Umbilical cord (tissue), 2 donors: ENCODE results near the gene TMEM150B. TPM values are rescaled to one million over a fixed set of nuclear protein-coding genes. Genes with fewer than 3 reads are reported as not detected.

Source experiments
- DNase-seq: peaks from one replicate; pipeline ENCODE4 v3.0.0-alpha.2; 2015; ENCODE audit warnings: low spot score
- total RNA-seq: library from RNA; depleted of rRNA; stranded (reverse); fragments of >200 nt; gene quantifications from one replicate; pipeline ENCODE4 v1.2.3, GENCODE V29; 2014; ENCODE audit warnings: low replicate concordance; ENCODE audit not compliant: insufficient read depth

The TMEM150B gene, protein sequence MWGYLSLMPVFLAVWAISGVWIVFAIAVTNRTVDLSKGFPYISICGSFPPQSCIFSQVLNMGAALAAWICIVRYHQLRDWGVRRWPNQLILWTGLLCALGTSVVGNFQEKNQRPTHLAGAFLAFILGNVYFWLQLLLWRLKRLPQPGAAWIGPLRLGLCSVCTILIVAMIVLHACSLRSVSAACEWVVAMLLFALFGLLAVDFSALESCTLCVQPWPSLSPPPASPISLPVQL
- total RNA-seq = 2.2 TPM

DNA sequence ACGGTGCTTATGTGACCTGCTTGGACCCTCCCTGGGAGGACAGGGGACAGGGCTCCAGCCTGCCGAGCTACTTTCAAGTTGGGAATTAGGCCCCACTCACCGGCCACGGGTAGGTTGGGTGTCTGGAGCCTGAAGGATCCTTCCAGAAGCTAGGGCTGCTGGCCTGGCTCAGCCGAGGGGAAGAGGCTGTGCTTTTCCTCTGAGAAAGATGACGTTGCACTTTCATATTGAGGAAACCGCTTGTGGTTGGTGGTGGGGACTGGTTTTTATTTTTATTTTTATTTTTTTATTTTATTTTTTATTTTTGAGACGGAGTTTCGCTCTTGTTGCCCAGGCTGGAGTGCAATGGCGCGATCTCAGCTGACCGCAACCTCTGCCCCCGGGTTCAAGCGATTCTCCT, at the start of gene TMEM150B:
TMEM150B (minus strand) TSS at position 170 of the 400 bp plus-strand sequence. CDS start 4,305 bp downstream, outside the sequence.
- DNase-seq = no peak

DNA sequence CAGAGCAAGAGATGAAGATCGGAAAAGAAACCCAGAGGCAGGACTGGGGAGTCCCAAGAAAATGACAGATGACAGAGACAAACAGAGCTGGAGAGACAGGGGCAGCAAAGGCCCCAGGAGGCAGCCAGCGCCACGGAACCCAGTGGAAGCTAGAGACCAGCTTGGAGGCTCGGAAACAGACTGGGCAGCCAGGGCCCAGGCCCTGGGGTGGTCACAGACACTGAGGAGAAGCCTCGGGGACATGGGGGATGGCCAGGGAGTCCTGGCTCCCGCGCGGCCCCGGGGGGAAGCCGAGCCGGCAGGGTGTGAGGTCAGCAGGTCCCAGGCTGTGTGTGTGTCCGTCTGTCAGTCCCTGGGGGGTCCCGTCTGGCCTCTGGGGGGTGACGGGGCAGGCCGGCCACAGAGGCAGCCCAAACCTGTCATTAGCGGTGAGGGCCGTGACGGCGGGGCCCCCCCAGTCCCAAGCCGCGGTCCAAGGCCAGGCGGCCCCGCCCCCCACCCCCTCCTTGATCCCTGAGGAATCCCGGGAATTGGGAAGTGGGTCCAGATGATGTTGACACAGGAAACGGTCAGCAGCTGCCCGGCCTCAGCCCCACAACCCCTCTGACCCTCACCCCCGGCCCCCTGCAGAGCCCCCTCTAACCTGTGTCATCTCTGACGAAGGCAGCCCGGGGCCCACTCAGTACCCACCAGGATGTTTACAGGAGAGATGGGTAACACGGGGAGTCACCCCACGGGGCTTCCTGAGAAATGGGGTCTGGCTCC, 49.0 kb upstream of the TMEM150B start:
- no peak for DNase-seq

DNA sequence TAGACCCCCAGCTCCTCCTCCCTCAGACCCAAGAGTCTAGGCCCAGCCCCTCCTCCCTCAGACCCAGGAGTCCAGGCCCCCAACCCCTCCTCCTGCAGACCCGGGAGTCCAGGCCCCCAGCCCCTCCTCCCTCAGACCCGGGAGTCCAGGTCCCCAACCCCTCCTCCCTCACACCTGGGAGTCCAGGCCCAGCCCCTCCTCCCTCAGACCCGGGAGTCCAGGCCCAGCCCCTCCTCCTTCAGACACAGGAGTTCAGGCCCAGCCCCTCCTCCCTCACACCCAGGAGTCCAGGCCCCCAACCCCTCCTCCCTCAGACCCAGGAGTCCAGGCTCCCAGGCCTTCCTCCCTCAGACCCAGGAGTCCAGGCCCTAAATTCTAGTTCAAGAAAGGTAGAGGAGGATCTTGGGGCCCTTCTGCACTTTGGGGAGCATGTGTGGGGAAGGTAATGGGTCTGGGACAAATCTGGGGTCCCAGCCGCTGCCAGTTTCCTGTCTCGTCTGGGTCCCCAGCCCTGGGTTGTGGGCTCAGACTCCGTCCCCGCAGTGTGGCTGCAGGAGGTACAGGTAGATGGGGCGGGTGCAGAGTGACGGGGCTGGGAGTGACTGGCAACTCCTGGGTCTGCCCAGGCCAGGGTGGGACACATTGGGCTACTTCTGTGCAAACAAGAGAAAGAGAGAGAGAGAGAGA, 48.3 kb upstream of the TMEM150B start:
- no peak for DNase-seq

DNA sequence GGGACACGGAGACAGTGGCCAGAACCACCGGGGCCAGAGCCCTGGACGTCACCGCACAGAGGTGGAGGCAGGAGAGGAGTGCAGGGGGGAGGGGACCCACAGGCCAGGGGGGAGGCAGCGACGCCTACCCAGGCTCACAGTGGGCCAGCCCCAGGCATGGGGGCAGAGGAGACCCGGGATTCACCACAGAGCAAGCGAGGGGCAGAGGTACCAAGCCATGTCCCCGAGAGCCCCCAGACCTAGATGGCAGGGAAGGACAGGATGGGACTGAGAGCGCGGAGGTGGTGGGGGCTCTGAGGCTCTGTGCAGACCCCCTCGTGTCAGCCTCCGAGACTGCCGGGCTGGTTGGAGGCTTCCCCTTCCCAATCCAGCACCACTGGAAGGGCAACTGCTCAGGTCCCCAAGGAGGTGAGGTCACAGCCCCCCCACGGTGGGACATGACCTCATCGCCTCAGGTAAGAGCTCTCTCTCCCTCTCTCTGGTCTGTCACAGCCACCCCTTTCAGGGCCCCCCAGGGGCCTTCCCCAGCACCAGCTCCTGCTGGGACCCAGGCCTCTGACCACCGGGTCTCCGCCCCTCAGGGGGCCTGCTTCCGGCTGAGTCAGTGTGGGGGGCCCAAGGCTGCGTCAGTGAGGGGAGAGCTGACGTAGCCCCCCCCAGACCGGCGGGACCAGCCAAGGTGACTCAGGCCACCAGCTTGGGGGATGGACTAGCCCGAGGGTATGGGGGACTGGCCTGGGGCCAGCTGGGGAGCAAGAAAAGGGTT, 47.4 kb upstream of the TMEM150B start:
- no peak for DNase-seq

DNA sequence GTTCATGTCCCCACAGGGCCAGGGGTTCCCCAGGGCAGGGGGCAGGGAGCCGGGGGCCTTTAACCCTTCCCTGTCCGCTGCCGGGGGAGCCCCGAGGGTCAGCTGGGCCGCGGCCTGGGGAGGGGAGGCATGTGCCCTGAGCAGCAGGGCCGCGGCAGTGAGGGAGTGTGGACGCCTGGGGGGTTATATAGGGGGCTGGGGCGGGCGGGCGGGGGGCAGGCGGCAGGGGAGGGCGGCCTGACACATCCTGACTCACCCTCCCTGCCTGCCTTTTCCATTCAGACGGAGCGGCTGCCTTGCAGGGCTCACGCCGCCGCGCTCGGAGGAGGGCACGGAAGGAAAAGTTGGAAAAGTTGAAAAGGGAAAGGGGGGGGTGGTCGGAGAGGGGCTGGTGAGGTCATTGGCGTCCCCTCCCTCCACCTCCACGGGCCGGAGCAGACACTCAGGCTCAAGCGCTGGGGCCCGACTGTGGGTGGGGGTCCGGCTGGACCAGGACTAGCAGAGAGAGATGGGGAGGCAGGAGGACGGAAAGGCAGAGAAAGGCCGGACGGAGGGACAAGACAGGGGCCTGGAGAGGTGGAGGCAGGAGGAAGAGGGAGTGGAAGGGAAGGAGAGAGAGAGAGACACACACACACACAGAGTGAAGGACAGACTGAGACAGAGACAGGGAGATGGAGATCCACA, 45.3 kb upstream of the TMEM150B start, which contains the start of gene IL11:
IL11 (minus strand) TSS at position 159 of the 684 bp plus-strand sequence; CDS start at position 6, 153 bp downstream.
- peak; percentile 58 for DNase-seq

DNA sequence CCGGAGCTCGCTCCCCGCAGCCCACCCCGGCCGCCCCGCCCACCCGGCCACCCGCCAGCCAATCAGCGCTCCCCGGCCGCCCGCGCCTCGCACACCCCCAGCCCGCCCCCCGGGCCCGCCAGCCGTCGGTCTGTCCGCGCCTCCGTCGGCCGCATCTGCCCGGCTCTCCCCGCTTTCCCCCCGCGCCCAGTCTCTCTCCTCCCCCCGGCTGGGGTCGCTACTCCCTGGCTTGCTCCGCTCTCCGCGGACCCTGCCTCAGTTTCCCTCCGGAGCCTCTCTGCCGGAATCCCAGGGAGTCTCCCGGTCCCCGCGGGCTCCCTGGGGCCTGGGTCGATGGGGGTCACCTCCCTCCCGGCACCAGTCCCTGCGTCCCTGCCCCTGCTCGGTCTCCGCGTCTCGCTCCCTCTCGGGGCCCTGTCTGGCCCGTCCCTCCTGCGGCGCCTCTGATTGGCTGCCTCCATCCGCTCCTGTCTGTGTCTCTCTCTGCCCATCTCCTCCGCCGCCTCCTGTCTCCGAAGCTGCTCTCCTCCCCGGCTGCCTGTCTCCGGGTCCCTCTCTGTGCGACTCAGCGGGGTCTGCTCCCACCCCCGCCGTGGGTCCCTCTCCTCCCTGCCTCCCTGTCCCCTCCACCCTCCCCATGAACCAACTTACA, 44.6 kb upstream of the TMEM150B start:
- DNase-seq = peak; percentile 89

DNA sequence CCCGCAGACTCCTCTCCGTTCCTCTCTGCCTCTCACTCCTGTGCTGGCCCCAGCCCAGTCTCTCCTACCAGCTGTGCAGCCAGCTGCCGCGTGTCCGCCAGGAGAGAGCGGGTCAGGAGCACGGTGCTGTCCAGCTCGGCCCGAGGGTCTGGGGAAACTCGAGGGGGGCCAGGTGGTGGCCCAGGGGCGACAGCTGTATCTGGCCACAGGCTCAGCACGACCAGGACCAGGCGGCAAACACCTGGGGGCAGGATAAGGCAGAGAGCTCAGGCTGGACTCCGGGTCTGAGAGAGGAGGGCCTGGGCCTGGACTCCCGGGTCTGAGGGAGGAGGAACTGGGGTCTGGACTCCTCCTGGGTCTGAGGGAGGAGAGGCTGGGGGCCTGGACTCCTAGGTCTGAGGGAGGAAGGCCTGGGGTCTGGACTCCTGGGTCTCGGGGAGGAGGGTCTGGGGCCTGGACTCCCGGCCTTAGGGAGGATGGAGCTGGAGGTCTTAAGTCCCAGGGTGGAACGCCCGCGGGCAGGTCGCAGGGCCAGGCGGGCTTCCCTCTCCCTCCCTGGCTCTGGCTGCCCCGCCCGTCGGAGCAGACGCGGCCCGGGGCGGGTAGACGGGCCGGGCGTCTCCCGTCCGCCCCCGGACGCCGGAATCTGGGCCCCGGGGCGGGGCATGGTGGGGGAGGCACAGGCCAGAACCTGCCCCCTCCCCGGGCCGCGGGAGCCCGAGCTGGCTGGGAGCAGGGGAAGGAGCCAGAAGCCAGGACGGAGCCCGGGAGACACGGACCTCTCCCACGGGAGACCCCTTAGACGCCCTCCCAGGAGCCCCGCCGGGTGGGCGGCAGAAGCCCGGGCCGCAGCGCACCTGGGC, 43.8 kb upstream of the TMEM150B start:
- peak; percentile 86 for DNase-seq

DNA sequence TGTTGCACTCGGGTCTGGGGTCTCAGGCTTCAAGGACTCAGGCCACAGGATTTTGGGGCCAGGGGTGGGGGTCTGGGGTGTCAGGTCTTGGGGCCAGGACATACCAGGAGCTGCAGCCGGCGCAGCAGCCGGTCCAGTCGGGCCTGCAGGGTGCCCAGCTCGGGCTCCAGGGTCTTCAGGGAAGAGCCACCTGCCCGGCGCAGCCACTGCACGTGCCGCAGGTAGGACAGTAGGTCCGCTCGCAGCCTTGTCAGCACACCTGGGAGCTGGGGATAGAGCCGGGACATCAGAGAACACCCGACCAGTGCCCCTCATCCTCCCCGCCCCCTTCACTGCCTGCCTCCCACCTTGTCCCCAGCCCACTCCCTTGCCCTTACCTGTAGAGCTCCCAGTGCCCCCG, 43.0 kb upstream of the TMEM150B start:
- DNase-seq = no peak

DNA sequence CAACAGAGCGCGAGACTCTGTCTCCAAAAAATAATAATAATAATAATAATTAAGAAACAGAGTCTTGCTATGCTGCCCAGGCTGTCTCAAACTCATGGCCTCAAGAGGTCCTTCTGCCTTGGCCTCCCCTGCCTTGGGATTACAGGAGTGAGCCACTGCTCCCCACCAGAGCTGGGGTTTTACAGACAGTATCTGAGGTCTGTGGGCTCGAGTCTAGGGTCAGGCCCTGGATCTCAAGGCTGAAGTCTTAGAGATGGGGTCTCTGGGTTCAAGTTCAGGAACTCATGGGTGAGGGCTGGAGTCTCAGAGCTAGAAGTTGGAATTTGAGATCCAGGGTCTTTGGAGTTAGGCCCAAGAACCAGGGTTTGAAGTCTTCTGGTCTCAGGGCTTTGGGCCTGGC, 41.6 kb upstream of the TMEM150B start:
- DNase-seq = no peak

DNA sequence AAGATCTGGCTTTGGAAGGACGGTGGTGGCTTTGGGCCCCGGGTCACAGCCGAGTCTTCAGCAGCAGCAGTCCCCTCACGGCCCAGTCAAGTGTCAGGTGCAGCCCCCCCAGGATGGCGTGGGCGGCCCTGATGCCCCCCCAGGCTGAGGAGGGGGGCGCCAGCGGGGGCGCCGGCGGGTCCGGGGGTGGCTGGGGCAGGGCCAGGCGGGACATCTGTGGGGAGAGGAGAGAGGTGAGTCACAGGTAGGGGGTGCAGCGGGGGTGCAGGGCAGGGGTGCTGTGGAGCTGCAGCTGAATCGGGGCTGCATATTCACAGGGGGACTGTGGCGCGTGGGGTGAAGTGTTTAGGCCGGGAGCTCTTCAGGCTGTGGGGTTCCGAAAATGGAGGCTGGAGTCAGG, 40.8 kb upstream of the TMEM150B start:
- DNase-seq = no peak

DNA sequence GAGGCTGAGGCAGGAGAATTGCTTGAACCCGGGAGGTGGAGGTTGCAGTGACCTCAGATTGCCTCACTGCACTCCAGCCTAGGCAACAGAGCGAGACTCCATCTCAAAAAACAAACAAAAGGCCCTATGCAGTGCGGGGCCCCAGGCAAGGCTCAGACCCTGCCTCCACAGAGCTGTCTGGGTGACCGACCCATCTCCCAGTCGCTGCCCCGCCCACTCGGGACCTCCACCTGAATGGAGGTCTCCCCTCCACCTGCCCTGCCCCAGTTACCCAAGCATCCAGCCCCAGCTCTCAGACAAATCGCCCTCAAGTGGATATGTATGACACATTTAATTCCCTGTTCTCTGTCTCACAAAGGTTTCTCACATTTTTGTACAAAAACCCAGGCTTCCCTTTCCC, 40.1 kb upstream of the TMEM150B start:
- DNase-seq = no peak

DNA sequence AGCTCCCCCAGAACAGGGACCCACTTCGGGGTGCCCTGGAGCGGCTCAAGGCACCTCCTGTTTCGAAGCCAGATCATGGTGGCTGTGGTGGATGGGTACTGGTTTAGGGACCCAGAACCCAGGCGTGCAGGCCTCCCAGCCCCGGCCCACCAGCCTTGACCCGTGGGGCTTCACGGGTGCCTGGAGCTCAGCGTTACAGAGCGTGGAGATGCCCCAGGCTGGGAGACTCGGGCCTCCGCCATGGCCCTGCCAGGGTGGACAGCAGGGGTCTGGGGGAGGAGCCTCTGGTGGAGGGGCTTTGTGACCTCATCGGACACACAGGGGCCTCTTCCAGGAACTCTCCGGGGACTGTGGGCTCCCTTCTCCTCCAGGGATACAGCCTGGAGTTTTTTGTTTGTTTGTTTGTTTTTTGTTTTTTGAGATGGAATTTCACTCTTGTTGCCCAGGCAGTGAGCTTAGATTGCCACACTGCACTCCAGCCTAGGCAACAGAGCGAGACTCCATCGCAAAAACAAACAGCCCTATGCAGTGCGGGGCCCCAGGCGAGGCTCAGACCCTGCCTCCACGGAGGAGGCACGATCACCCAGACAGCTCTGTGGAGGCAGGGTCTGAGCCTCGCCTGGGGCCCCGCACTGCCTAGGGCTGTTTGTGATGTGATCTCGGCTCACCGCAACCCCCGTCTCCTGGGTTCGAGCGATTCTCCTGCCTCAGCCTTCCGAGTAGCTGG, 38.0 kb upstream of the TMEM150B start, which contains the start of gene GARIN5B:
GARIN5B (minus strand) TSS at position 271 of the 727 bp plus-strand sequence; CDS start at position 77, 194 bp downstream.
- DNase-seq = no peak

DNA sequence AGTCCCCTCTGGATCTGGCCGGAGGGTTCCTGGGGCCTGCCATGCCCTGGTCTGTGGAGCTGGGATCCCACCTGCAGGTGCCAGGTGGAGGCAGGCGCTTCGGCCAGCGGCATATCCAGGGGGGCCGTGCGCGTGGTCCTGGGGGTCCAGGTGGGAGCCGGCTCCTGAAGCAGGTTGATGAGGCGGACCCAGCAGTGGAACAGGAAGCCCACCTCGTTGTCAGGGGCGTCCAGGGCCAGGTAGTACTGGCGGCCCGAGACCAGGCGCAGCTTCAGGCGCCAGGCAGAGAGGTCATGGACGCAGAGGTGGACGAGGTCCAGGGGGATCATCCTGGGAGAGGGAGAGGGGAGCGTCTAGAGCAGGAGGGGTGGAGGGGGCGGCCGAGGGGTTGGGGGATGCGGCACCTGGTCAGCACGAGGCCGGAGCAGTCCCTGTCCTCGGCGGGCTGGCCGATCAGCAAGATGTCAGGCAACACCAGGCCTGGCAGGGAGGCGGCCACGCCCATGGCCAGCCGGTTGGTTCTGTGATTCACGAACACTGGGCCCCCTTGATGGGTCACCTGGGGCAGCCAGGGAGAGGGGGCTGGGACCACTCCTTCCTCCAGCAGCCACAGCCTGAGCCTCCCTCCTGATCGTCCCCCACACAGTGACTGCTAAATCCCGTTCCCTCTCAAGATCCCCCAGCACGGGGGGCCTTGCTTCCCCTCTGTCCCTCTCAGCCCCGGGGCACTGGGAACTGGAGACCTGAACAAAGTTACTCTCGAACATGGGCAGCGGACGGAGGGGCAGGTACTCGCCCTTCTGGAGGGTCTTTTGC, 37.2 kb upstream of the TMEM150B start:
- DNase-seq = no peak

DNA sequence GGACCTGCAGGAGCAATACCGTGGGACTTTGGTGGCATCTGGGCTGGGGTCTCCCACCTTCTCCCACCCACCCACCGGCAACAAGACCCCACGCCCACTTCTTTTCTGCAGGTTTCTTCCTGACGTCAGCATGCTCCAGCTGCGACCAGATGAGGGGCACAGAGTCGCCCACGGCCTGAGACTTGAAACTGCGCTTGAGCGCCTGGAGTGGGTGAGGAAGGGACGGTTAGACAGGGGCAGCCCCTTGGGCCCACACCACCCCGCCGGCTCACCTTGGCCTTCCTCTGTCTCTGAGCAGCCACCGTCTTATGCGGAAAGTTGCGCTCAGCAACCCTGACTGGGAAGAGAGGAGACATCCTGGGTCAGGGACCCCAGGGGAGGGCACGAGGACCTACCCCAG, 35.8 kb upstream of the TMEM150B start:
- DNase-seq = no peak

DNA sequence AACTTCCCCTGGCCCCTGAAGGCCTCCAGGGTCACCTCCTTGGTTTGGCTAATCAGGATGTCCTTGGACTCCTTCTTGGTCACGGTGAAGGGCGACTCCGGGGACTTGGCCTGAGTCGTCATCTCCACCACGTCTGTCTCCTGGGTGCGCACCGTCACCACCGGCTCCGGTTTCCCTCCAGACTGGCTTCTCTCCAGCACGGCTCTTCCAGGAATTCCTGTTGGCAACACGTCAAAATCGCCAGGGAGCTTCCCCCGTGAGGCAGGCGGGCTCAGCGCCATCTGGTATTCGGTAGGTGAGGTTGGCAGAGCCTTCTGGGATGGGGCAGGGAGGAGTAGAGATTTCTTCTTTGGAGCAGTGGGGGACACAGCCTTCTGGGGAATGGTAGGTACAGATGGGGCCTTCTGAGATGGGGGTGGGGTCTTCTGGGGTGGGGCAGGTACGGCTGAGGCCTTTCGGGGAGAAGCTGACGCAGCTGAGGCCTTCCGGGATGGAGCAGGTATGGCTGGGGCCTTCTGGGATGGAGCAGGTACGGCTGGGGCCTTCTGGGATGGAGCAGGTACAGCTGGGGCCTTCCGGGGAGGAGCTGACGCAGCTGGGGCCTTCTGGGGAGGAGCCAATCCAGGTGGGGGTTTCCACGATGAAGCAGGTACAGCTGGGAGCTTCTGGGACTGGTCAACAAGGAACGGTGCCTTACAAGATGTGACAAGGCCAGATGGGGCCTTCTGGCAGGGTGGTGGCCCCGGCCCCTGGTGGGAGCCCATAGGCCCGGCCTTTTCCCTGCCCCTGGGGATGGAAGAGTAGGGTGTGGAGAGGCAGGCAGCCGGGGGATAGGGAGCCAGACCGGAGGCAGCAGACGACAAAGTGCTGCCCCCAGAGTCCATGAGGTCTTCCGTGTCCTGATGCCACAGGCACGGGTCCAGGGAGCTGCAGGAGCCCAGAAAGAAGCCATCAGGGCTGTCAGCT, 34.1 kb upstream of the TMEM150B start:
- no peak for DNase-seq

DNA sequence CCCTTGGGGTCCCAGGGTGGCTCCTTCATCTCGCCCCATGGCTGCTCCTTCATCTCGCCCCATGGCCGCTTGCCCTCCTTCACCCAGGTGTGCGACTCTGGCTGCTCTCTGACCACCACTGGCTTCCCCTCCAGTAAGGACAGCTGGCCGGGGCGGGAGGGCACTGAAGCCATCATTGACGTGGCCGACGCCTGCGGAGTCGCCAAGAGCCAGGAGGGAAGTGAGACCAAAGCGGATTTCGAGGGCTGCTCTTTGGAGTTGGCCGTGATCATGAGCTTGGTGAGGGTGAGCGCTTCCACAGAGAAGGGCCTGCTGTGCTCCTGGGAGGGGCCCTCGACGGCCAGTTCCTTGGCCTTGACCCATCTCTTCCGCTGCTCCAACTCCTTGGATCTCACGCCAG, 33.4 kb upstream of the TMEM150B start:
- no peak for DNase-seq
